ENCODE results near the gene UBE2J1. TPM values are rescaled to one million over a fixed set of nuclear protein-coding genes. Genes with fewer than 3 reads are reported as not detected.

UBE2J1 gene
- total RNA-seq, 1 experiment from 2014 or later, result 22.4 TPM

DNA sequence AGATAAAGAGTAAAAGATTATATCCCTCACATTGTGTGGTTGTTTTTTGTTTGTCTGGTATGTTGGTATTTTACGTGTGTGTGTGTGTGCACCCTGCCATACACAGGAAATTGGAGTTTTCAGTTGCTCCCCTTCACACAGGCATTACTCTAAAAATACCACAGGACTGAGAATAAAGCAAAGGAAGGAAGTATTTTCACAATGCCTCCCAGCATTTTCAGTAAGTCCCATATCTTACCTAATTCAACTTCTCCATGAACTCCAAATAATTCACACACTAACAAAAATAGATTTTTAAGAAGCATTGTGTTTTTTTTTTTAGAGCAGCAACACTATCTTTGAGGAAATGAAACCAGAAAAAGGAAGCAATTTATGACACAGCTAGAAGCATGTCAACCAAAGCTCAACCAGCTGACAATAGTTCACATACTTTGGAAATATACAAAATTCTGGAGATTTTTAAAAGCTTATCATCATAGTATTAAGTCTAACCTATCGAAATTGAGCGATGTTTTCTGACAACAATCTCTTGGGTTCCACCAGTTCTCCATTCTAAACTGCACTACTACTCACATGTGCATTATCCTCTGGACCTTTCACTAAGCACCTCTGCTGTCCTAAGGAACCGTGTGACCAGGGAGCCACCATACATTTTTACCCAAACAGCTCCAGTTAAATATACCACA, 2.1 kb downstream of the UBE2J1 start:
- ChIA-PET POLR2A (ENCODE audit: unreplicated experiment) (interaction anchor here (0.6 kb wide), 1 partner anchor 15 kb away, joined by 5 read pairs; no protein-coding TSS in a partner anchor), CTCF (no interaction called here)
- Histone ChIP-seq H4K20me1 (ENCODE audit: low read length) (peaks cover 32% of the 10 kb centered on the region), H3K79me2 (ENCODE audit: low read length) (peaks cover 68% of the 10 kb centered on the region), H3K4me2 (ENCODE audit: low read length) (peak overlapping the region; percentile 92), H3K36me3 (ENCODE audit: low read depth, low read length) (no peaks in the 10 kb centered on the region), H3K27me3 (ENCODE audit: low read length) (no peaks in the 10 kb centered on the region), H2AFZ (ENCODE audit: low read length) (no peak overlapping the region), H3K27ac (ENCODE audit: low read length) (no peak overlapping the region), H3K9me3 (ENCODE audit: low read length) (no peaks in the 10 kb centered on the region), H3K9me2 (replicated peaks; ENCODE audit: low read length) (no peaks in the 10 kb centered on the region), H3F3A (ENCODE audit: low read length, unreplicated experiment) (no peaks in the 10 kb centered on the region), H3K4me3 (ENCODE audit: low read length) (peak overlapping the region; percentile 87), H3K9ac (ENCODE audit: low read length) (no peak overlapping the region), H3K4me1 (ENCODE audit: insufficient read depth, low read length) (peaks cover 10% of the 10 kb centered on the region; the same call in 1 of the 2 replicates)
- ATAC-seq (no peak), DNase-seq (no peak)
- no TSS peak for BruUV-seq (replicated peaks)
- intact Hi-C loops (cut with micrococcal nuclease), result loop anchor here (5.0 kb wide), 1 partner anchor 108 kb away; no protein-coding TSS in a partner anchor
- TF ChIP-seq EZH2 (IDR thresholded peaks at IDR 0.05; ENCODE audit: low read length, unreplicated experiment), result no peak
- TF ChIP-seq, protein P1, sequence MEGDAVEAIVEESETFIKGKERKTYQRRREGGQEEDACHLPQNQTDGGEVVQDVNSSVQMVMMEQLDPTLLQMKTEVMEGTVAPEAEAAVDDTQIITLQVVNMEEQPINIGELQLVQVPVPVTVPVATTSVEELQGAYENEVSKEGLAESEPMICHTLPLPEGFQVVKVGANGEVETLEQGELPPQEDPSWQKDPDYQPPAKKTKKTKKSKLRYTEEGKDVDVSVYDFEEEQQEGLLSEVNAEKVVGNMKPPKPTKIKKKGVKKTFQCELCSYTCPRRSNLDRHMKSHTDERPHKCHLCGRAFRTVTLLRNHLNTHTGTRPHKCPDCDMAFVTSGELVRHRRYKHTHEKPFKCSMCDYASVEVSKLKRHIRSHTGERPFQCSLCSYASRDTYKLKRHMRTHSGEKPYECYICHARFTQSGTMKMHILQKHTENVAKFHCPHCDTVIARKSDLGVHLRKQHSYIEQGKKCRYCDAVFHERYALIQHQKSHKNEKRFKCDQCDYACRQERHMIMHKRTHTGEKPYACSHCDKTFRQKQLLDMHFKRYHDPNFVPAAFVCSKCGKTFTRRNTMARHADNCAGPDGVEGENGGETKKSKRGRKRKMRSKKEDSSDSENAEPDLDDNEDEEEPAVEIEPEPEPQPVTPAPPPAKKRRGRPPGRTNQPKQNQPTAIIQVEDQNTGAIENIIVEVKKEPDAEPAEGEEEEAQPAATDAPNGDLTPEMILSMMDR (conservative IDR thresholded peaks at IDR 0.05; ENCODE audit: low read depth, low read length), result no peak
- no peak for TF ChIP-seq EZH2phosphoT487 (IDR thresholded peaks at IDR 0.05; ENCODE audit: borderline replicate concordance, low read length)

DNA sequence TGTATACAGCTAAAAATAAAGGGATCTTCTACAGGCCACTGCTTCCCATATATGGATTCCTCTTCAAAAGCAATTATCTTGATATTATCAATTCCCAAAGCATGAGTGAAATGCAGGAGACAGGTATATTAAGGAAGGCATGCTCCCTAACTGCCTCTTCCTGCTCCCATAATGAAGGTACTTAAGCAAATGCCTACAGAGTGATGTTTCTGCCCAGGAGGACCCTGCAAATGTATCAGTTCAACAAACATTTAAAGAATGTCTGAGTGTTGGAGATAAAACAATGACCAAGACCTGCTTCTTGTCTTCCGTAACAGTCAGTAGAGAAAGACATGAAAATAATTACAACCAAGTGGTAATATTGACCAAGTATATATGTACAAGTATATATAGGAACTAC, 4.2 kb downstream of the UBE2J1 start:
- Histone ChIP-seq H3K4me2 (ENCODE audit: low read length) (no peak overlapping the region), H3K9me2 (replicated peaks; ENCODE audit: low read length) (no peaks in the 10 kb centered on the region), H2AFZ (ENCODE audit: low read length) (no peak overlapping the region), H3K4me3 (ENCODE audit: low read length) (no peak overlapping the region), H3K4me1 (ENCODE audit: insufficient read depth, low read length) (peaks cover 10% of the 10 kb centered on the region; the same call in 1 of the 2 replicates), H4K20me1 (ENCODE audit: low read length) (peaks cover 32% of the 10 kb centered on the region), H3K27ac (ENCODE audit: low read length) (no peak overlapping the region), H3K79me2 (ENCODE audit: low read length) (peaks cover 72% of the 10 kb centered on the region), H3K9ac (ENCODE audit: low read length) (no peak overlapping the region), H3F3A (ENCODE audit: low read length, unreplicated experiment) (no peaks in the 10 kb centered on the region), H3K9me3 (ENCODE audit: low read length) (no peaks in the 10 kb centered on the region), H3K36me3 (ENCODE audit: low read depth, low read length) (no peaks in the 10 kb centered on the region), H3K27me3 (ENCODE audit: low read length) (no peaks in the 10 kb centered on the region)
- ChIA-PET POLR2A (ENCODE audit: unreplicated experiment) (no interaction called here), CTCF (no interaction called here)
- intact Hi-C loops (cut with micrococcal nuclease), result no loop called here
- TF ChIP-seq EZH2 (IDR thresholded peaks at IDR 0.05; ENCODE audit: low read length, unreplicated experiment), result no peak
- TF ChIP-seq, protein P1 (conservative IDR thresholded peaks at IDR 0.05; ENCODE audit: low read depth, low read length), result no peak
- TF ChIP-seq EZH2phosphoT487 (IDR thresholded peaks at IDR 0.05; ENCODE audit: borderline replicate concordance, low read length), result no peak
- BruUV-seq (replicated peaks), result no TSS peak
- no peak for ATAC-seq
- no peak for DNase-seq

DNA sequence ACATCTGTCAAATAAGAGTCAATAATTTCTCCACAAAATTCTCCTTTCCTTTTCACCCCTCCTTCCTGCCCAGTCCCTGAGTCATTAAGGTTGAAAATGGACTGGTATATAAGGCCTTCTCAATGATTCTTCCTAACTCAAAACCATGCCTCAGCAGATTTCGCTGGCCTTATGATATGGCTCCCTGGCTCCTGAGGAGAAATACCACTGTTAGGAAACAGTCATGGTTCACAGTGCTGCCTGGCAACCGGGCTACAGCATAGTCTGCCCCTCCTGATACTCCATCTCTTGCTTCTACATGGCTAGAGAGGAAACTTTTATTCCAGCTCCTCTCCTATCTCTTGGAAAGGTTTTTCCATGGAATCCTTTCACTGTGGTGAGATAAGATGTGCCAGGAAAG, 4.7 kb downstream of the UBE2J1 start:
- Histone ChIP-seq H2AFZ (ENCODE audit: low read length) (no peak overlapping the region), H3F3A (ENCODE audit: low read length, unreplicated experiment) (no peaks in the 10 kb centered on the region), H3K9ac (ENCODE audit: low read length) (no peak overlapping the region), H3K27ac (ENCODE audit: low read length) (no peak overlapping the region), H3K4me3 (ENCODE audit: low read length) (no peak overlapping the region), H3K27me3 (ENCODE audit: low read length) (no peaks in the 10 kb centered on the region), H3K36me3 (ENCODE audit: low read depth, low read length) (no peaks in the 10 kb centered on the region), H3K79me2 (ENCODE audit: low read length) (peaks cover 72% of the 10 kb centered on the region), H3K4me1 (ENCODE audit: insufficient read depth, low read length) (peaks cover 10% of the 10 kb centered on the region; the same call in 1 of the 2 replicates), H3K9me3 (ENCODE audit: low read length) (no peaks in the 10 kb centered on the region), H4K20me1 (ENCODE audit: low read length) (peaks cover 32% of the 10 kb centered on the region), H3K9me2 (replicated peaks; ENCODE audit: low read length) (no peaks in the 10 kb centered on the region), H3K4me2 (ENCODE audit: low read length) (no peak overlapping the region)
- BruUV-seq (replicated peaks), result no TSS peak
- ChIA-PET POLR2A (ENCODE audit: unreplicated experiment) (no interaction called here), CTCF (no interaction called here)
- ATAC-seq (no peak), DNase-seq (no peak)
- intact Hi-C loops (cut with micrococcal nuclease), result no loop called here
- TF ChIP-seq, protein P1 (conservative IDR thresholded peaks at IDR 0.05; ENCODE audit: low read depth, low read length), result no peak
- TF ChIP-seq EZH2 (IDR thresholded peaks at IDR 0.05; ENCODE audit: low read length, unreplicated experiment) (no peak), EZH2phosphoT487 (IDR thresholded peaks at IDR 0.05; ENCODE audit: borderline replicate concordance, low read length) (no peak)
